Measurements from ENCODE around the gene NTPCR. TPM values are rescaled to one million over a fixed set of nuclear protein-coding genes. Genes with fewer than 3 reads are reported as not detected.
A peak's percentile ranks its signal among the peaks of the same experiment; 100 is the strongest.

The NTPCR gene
- total and polyA plus RNA-seq, 2 donors from 2014 or later: 40.2 to 95.7 TPM

DNA sequence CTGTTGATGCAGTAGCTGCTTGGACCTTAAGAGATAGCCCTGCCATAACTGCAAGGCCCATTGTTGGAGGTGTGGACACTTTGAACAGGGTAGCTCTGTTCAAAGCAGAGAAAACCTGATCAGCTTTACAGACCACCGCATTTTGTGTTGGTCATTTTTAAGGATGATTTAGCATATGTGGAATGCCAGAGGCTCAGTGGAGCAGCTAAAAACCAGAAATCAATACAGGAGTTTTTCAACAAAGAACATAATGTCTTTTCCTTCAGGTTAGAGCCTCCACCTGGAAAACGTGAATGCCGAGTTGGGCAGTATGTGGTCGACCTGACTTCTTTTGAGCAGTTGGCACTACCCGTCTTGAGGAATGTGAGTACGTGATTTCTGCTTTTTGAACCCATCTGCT lies 5.7 kb downstream of the NTPCR start:
- TF ChIP-seq, protein P1, sequence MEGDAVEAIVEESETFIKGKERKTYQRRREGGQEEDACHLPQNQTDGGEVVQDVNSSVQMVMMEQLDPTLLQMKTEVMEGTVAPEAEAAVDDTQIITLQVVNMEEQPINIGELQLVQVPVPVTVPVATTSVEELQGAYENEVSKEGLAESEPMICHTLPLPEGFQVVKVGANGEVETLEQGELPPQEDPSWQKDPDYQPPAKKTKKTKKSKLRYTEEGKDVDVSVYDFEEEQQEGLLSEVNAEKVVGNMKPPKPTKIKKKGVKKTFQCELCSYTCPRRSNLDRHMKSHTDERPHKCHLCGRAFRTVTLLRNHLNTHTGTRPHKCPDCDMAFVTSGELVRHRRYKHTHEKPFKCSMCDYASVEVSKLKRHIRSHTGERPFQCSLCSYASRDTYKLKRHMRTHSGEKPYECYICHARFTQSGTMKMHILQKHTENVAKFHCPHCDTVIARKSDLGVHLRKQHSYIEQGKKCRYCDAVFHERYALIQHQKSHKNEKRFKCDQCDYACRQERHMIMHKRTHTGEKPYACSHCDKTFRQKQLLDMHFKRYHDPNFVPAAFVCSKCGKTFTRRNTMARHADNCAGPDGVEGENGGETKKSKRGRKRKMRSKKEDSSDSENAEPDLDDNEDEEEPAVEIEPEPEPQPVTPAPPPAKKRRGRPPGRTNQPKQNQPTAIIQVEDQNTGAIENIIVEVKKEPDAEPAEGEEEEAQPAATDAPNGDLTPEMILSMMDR (IDR thresholded peaks at IDR 0.05; ENCODE audit: borderline replicate concordance, extremely low read depth, insufficient read depth): no peak
- DNase-seq (no peak), FAIRE-seq (no peak)
- Histone ChIP-seq H3K4me3 (ENCODE audit: low read length in 3 of 3) (no peak overlapping the region), H3K4me1 (ENCODE audit: control insufficient read depth in 2 of 3, insufficient read depth in 2 of 3, low read depth in 1 of 3, low read length in 3 of 3) (peaks cover 0 to 7% (median 0%) of the 10 kb centered on the region in 3 donors), H3K36me3 (ENCODE audit: control insufficient read depth in 2 of 3, insufficient read depth in 3 of 3, low read length in 3 of 3) (peaks cover 2 to 11% (median 6%) of the 10 kb centered on the region in 3 donors), H3K27me3 (ENCODE audit: control insufficient read depth, insufficient read depth, low read length) (no peaks in the 10 kb centered on the region), H3K9me3 (ENCODE audit: control insufficient read depth in 2 of 3, insufficient read depth in 1 of 3, low read length in 3 of 3) (peaks cover 0 to 5% (median 0%) of the 10 kb centered on the region in 3 donors), H3K27ac (ENCODE audit: low read depth in 2 of 2, low read length in 2 of 2) (no peak overlapping the region), H3K9ac (ENCODE audit: low read length in 3 of 3) (no peak overlapping the region)
- intact Hi-C loops (cut with DNase I): no loop called here

DNA sequence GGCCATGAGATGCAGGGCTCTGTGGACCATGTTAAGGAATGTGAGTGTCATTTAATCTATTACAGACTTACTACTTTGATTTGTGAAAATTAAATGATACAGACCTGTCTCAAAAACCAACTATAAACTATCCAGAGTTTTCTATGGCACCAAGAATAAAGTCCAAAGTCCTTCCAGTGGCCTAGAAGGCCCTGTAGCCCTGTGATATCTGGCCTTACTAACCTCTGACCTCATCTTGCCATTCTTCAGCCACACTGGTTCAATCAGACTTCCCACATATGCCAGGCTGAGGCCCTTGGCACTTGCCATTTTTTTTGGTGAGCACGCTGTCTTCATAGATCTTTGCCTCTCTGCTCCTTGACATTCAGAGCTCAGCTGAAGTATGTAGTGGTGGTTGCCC lies 7.7 kb downstream of the NTPCR start:
- H3K36me3 ChIP-seq (ENCODE audit: control insufficient read depth in 2 of 3, insufficient read depth in 3 of 3, low read length in 3 of 3): peaks cover 2 to 11% (median 6%) of the 10 kb centered on the region in 3 donors
- peaks cover 0 to 5% (median 0%) of the 10 kb centered on the region in 3 donors for H3K9me3 ChIP-seq (ENCODE audit: control insufficient read depth in 2 of 3, insufficient read depth in 1 of 3, low read length in 3 of 3)
- no peak for DNase-seq
- intact Hi-C loops (cut with DNase I): no loop called here
- H3K27ac ChIP-seq (ENCODE audit: low read depth in 2 of 2, low read length in 2 of 2): no peak overlapping the region
- TF ChIP-seq, protein P1 (IDR thresholded peaks at IDR 0.05; ENCODE audit: borderline replicate concordance, extremely low read depth, insufficient read depth): no peak
- no peak overlapping the region for H3K9ac ChIP-seq (ENCODE audit: low read length in 3 of 3)
- no peaks in the 10 kb centered on the region for H3K27me3 ChIP-seq (ENCODE audit: control insufficient read depth, insufficient read depth, low read length)
- no peak overlapping the region for H3K4me3 ChIP-seq (ENCODE audit: low read length in 3 of 3)
- no peak for FAIRE-seq
- H3K4me1 ChIP-seq (ENCODE audit: control insufficient read depth in 2 of 3, insufficient read depth in 2 of 3, low read depth in 1 of 3, low read length in 3 of 3): peaks cover 0 to 5% (median under 1%) of the 10 kb centered on the region in 3 donors

DNA sequence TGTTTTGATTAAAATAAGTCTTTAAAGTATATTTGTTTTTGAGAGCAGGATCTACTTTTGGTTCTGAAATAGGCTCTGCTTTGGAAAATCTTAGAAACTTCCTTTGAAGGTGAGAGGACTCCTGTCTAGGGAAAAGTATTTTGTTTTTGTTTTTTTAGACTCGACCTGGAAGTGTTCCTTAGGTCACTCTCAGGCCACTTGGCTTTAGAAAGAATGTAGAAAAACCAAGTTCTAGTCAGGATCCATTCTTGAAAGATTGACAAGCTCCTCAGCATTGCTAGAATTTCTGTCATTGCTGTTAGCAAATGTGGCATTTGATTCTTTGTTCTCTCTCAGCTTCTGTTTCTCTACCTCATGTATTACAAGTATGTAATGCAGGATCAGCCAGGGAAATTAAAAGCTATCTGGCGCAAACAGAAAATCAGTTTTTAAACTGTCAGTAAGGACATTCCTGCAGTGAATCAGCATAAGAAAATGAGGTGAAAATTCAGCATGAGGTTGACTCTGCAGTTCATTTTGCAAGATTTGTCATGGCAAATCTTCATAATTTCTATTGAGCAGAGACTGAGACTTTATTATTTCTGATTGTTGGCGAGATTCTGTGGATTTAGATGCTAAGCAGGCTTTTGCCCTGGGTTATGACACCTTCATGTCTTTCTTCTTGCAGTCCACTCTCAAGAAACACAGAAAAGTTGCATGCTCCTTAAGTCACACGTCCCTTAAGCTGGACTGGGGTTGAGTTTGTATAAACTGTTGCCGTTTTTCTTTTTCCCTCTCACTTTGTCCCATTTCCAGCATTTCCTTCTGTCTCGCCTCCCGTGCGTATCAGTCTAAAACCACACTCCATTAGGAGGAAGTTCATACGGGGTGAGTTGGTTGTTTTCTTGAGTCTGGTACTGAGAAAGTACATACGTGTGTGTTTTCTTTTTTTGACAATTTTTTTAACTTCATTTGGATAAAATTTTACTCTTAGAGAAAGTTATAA lies 12.6 kb downstream of the NTPCR start:
- Histone ChIP-seq H3K4me1 (ENCODE audit: control insufficient read depth in 2 of 3, insufficient read depth in 2 of 3, low read depth in 1 of 3, low read length in 3 of 3) (peaks cover 0 to 8% (median 0%) of the 10 kb centered on the region in 3 donors), H3K4me3 (ENCODE audit: low read length in 3 of 3) (peak overlapping the region in 1 of 3 donors; percentile 14), H3K27me3 (ENCODE audit: control insufficient read depth, insufficient read depth, low read length) (no peaks in the 10 kb centered on the region), H3K9me3 (ENCODE audit: control insufficient read depth in 2 of 3, insufficient read depth in 1 of 3, low read length in 3 of 3) (peaks cover 0 to 4% (median 0%) of the 10 kb centered on the region in 3 donors), H3K36me3 (ENCODE audit: control insufficient read depth in 2 of 3, insufficient read depth in 3 of 3, low read length in 3 of 3) (peaks cover 5 to 8% (median 7%) of the 10 kb centered on the region in 3 donors), H3K9ac (ENCODE audit: low read length in 3 of 3) (no peak overlapping the region), H3K27ac (ENCODE audit: low read depth in 2 of 2, low read length in 2 of 2) (no peak overlapping the region)
- TF ChIP-seq, protein P1 (IDR thresholded peaks at IDR 0.05; ENCODE audit: borderline replicate concordance, extremely low read depth, insufficient read depth): no peak
- no peak for FAIRE-seq
- DNase-seq: peak in 1 of 5 donors; percentile 59
- intact Hi-C loops (cut with DNase I): no loop called here
